Measurements from ENCODE around the gene EML4. TPM values are rescaled to one million over a fixed set of nuclear protein-coding genes. Genes with fewer than 3 reads are reported as not detected.

The EML4 gene
- total and polyA plus RNA-seq, 2 of the 13 experiments (the other 11 are each of a cell fraction or from before 2014, with no cell fraction given) = 243 to 476 TPM

DNA sequence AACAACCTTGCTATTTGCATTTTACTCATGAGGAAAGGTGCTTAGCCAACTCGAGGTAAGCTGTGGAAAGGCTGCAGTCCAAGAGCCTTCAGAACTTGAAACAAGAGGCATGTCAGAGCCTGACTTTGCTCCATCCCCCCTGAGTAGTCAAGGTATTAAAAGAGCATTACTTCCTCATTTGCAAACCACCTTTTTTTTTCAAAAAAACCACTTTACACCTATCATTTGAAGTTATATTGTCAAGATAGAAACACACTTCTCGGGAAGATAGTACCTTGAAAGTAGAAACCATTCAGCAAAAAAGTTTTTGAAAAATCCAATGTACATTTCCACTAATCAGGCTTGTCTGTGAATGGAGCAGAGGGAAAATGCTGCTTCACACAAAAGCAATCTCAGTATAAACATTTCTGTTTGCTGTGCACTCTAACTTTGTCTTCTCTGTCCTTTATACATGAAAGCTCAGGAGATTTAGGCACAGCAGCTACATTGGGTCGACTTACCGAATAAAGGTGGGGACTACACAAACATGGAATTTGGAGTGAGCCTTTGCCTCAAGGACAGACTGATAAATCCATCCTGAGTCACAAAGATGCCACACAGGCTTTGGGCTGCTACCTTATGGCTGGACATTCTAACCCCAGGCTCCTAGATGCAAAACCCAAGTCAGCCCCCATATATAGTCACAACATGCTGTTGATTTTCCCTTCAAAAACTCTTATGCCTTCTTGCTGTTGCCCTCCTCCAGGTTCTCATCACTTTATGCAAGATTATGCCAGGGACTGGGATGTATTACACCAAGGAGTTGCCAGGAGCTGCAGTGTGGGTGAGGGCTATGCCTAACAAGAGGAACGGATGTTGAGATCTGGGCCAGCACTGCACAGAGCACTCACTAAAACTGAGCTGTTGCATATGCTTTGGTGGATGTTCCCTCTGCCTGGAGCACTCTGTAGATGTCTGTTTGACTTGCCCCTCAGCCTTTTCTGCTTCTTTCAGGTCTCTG, 41.4 kb upstream of the EML4 start (continued):
- TF ChIP-seq, protein P1, sequence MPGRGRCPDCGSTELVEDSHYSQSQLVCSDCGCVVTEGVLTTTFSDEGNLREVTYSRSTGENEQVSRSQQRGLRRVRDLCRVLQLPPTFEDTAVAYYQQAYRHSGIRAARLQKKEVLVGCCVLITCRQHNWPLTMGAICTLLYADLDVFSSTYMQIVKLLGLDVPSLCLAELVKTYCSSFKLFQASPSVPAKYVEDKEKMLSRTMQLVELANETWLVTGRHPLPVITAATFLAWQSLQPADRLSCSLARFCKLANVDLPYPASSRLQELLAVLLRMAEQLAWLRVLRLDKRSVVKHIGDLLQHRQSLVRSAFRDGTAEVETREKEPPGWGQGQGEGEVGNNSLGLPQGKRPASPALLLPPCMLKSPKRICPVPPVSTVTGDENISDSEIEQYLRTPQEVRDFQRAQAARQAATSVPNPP (CRISPR knock-in tag; IDR thresholded peaks at IDR 0.05) = no peak
- TF ChIP-seq SKI (IDR thresholded peaks at IDR 0.05; ENCODE audit: partially characterized antibody) = no peak
- no peak for TF ChIP-seq U2AF2 (IDR thresholded peaks at IDR 0.05; ENCODE audit: low read depth, low read length)
- TF ChIP-seq, protein P2, sequence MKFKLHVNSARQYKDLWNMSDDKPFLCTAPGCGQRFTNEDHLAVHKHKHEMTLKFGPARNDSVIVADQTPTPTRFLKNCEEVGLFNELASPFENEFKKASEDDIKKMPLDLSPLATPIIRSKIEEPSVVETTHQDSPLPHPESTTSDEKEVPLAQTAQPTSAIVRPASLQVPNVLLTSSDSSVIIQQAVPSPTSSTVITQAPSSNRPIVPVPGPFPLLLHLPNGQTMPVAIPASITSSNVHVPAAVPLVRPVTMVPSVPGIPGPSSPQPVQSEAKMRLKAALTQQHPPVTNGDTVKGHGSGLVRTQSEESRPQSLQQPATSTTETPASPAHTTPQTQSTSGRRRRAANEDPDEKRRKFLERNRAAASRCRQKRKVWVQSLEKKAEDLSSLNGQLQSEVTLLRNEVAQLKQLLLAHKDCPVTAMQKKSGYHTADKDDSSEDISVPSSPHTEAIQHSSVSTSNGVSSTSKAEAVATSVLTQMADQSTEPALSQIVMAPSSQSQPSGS (CRISPR knock-in tag; IDR thresholded peaks at IDR 0.05) = peak; percentile 78; the same call in 1 of the 2 replicates
- TF ChIP-seq, protein P3, sequence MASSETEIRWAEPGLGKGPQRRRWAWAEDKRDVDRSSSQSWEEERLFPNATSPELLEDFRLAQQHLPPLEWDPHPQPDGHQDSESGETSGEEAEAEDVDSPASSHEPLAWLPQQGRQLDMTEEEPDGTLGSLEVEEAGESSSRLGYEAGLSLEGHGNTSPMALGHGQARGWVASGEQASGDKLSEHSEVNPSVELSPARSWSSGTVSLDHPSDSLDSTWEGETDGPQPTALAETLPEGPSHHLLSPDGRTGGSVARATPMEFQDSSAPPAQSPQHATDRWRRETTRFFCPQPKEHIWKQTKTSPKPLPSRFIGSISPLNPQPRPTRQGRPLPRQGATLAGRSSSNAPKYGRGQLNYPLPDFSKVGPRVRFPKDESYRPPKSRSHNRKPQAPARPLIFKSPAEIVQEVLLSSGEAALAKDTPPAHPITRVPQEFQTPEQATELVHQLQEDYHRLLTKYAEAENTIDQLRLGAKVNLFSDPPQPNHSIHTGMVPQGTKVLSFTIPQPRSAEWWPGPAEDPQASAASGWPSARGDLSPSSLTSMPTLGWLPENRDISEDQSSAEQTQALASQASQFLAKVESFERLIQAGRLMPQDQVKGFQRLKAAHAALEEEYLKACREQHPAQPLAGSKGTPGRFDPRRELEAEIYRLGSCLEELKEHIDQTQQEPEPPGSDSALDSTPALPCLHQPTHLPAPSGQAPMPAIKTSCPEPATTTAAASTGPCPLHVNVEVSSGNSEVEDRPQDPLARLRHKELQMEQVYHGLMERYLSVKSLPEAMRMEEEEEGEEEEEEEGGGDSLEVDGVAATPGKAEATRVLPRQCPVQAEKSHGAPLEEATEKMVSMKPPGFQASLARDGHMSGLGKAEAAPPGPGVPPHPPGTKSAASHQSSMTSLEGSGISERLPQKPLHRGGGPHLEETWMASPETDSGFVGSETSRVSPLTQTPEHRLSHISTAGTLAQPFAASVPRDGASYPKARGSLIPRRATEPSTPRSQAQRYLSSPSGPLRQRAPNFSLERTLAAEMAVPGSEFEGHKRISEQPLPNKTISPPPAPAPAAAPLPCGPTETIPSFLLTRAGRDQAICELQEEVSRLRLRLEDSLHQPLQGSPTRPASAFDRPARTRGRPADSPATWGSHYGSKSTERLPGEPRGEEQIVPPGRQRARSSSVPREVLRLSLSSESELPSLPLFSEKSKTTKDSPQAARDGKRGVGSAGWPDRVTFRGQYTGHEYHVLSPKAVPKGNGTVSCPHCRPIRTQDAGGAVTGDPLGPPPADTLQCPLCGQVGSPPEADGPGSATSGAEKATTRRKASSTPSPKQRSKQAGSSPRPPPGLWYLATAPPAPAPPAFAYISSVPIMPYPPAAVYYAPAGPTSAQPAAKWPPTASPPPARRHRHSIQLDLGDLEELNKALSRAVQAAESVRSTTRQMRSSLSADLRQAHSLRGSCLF (CRISPR knock-in tag; IDR thresholded peaks at IDR 0.05; ENCODE audit: borderline replicate concordance) = no peak
- TF ChIP-seq ZNF496 (CRISPR knock-in tag; IDR thresholded peaks at IDR 0.05; ENCODE audit: insufficient replicate concordance) = no peak
- TF ChIP-seq, protein P4, sequence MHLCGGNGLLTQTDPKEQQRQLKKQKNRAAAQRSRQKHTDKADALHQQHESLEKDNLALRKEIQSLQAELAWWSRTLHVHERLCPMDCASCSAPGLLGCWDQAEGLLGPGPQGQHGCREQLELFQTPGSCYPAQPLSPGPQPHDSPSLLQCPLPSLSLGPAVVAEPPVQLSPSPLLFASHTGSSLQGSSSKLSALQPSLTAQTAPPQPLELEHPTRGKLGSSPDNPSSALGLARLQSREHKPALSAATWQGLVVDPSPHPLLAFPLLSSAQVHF (CRISPR knock-in tag; IDR thresholded peaks at IDR 0.05) = no peak
- TF ChIP-seq, protein P5, sequence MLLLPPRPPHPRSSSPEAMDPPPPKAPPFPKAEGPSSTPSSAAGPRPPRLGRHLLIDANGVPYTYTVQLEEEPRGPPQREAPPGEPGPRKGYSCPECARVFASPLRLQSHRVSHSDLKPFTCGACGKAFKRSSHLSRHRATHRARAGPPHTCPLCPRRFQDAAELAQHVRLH (CRISPR knock-in tag; IDR thresholded peaks at IDR 0.05; ENCODE audit: borderline replicate concordance, low read depth) = peak; percentile 23; the same call in 1 of the 2 replicates
- TF ChIP-seq SMYD3 (CRISPR knock-in tag; IDR thresholded peaks at IDR 0.05) = no peak
- TF ChIP-seq, protein P6, sequence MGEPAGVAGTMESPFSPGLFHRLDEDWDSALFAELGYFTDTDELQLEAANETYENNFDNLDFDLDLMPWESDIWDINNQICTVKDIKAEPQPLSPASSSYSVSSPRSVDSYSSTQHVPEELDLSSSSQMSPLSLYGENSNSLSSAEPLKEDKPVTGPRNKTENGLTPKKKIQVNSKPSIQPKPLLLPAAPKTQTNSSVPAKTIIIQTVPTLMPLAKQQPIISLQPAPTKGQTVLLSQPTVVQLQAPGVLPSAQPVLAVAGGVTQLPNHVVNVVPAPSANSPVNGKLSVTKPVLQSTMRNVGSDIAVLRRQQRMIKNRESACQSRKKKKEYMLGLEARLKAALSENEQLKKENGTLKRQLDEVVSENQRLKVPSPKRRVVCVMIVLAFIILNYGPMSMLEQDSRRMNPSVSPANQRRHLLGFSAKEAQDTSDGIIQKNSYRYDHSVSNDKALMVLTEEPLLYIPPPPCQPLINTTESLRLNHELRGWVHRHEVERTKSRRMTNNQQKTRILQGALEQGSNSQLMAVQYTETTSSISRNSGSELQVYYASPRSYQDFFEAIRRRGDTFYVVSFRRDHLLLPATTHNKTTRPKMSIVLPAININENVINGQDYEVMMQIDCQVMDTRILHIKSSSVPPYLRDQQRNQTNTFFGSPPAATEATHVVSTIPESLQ (CRISPR knock-in tag; conservative IDR thresholded peaks at IDR 0.05) = no peak; the same call in 1 of the 2 replicates
- TF ChIP-seq ZNF816 (CRISPR knock-in tag; IDR thresholded peaks at IDR 0.05; ENCODE audit: borderline replicate concordance) = no peak
- no peak for TF ChIP-seq CENPT (CRISPR knock-in tag; IDR thresholded peaks at IDR 0.05; ENCODE audit: low read depth)

All from HepG2 (cell line).